ENCODE measurements around the gene ANTXR1.

ANTXR1 gene

DNA sequence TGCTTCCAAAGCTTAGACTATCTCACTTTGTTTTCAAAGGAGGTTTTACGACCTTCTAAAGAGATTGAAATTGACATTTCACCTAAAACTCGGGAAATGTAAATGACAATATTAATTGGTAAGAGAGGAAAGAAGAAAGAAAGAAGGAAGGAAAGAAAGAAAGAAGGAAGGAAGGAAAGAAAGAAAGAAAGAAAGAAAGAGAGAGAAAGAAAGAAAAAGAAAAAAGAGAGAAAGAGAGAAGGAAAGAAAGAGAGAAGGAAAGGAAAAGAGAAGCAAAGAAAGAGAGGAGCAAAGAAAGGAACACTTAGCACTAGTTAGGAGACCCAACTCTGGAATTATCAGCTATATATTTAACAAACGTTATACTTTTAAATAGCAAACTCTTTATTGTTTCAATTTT lies 34.9 kb upstream of the ANTXR1 start:
- Histone ChIP-seq H3K4me3 (ENCODE audit: low read length in 2 of 2) (no peak overlapping the region), H3K4me1 (ENCODE audit: control insufficient read depth, insufficient read depth, low read length) (no peaks in the 10 kb centered on the region), H3K36me3 (ENCODE audit: control insufficient read depth in 2 of 2, insufficient read depth in 2 of 2, low read length in 2 of 2) (no peaks in the 10 kb centered on the region), H3K9me3 (ENCODE audit: control insufficient read depth in 2 of 2, low read length in 2 of 2) (no peaks in the 10 kb centered on the region), H3K27me3 (ENCODE audit: control insufficient read depth in 1 of 2, insufficient read depth in 2 of 2, low read length in 2 of 2) (no peaks in the 10 kb centered on the region), H3K27ac (ENCODE audit: low read length) (no peak overlapping the region), H3K9ac (ENCODE audit: low read length in 2 of 2) (no peak overlapping the region)

DNA sequence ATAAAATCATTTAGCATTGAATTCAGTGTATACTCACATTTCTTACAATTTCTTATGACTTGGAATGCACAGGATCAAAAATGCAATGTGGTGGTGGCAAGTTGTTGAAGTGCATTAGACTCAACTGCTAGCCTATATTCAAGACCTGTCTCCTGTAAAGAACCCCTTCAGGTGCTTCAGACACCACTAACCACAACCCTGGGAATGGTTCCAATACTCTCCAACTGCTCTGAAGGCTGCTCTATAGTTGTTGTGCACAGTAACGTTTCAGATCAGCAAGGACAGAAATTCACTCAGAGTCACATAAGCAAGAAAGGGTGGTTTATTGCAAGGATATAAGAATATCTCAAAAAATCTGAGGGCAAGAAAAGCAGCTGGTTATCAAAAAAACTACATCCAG lies 32.0 kb upstream of the ANTXR1 start:
- Histone ChIP-seq H3K4me1 (ENCODE audit: control insufficient read depth, insufficient read depth, low read length) (no peaks in the 10 kb centered on the region), H3K36me3 (ENCODE audit: control insufficient read depth in 2 of 2, insufficient read depth in 2 of 2, low read length in 2 of 2) (no peaks in the 10 kb centered on the region), H3K9ac (ENCODE audit: low read length in 2 of 2) (no peak overlapping the region), H3K27me3 (ENCODE audit: control insufficient read depth in 1 of 2, insufficient read depth in 2 of 2, low read length in 2 of 2) (no peaks in the 10 kb centered on the region), H3K4me3 (ENCODE audit: low read length in 2 of 2) (no peak overlapping the region), H3K9me3 (ENCODE audit: control insufficient read depth in 2 of 2, low read length in 2 of 2) (no peaks in the 10 kb centered on the region), H3K27ac (ENCODE audit: low read length) (no peak overlapping the region)

DNA sequence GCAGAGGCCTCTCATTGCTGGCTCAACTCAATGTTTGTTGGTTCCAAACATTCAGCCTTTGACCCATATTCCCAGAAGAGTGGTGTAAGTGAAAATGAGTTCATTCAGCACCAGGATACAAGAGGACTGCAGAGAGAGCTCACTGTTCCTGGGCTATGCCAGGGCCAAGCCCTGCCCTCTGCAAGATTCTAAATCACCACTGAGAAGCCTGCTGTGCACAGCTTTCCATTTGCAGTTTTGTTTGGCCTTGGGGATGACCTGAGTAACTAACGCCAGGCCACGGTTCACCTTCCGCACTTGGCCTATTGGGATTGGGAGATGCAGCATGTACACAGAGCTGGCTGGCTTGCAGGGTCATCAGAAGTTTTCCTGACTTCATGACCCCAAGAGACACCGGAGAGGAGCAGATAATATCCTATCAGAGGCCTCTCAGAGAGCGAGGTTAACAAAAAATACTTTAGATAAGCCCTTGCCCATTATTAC lies 25.9 kb upstream of the ANTXR1 start:
- H3K4me1 ChIP-seq (ENCODE audit: control insufficient read depth, insufficient read depth, low read length): no peaks in the 10 kb centered on the region
- H3K9me3 ChIP-seq (ENCODE audit: control insufficient read depth in 2 of 2, low read length in 2 of 2): no peaks in the 10 kb centered on the region
- H3K36me3 ChIP-seq (ENCODE audit: control insufficient read depth in 2 of 2, insufficient read depth in 2 of 2, low read length in 2 of 2): no peaks in the 10 kb centered on the region
- no peak overlapping the region for H3K9ac ChIP-seq (ENCODE audit: low read length in 2 of 2)
- H3K4me3 ChIP-seq (ENCODE audit: low read length in 2 of 2): no peak overlapping the region
- no peak overlapping the region for H3K27ac ChIP-seq (ENCODE audit: low read length)
- H3K27me3 ChIP-seq (ENCODE audit: control insufficient read depth in 1 of 2, insufficient read depth in 2 of 2, low read length in 2 of 2): no peaks in the 10 kb centered on the region

GRCh38 chr2:68989035-68989434 lies 23.9 kb upstream of the ANTXR1 start:
- no peaks in the 10 kb centered on the region for H3K9me3 ChIP-seq (ENCODE audit: control insufficient read depth in 2 of 2, low read length in 2 of 2)
- no peak overlapping the region for H3K4me3 ChIP-seq (ENCODE audit: low read length in 2 of 2)
- no peak overlapping the region for H3K9ac ChIP-seq (ENCODE audit: low read length in 2 of 2)
- H3K27ac ChIP-seq (ENCODE audit: low read length): no peak overlapping the region
- H3K4me1 ChIP-seq (ENCODE audit: control insufficient read depth, insufficient read depth, low read length): no peaks in the 10 kb centered on the region
- H3K27me3 ChIP-seq (ENCODE audit: control insufficient read depth in 1 of 2, insufficient read depth in 2 of 2, low read length in 2 of 2): no peaks in the 10 kb centered on the region
- H3K36me3 ChIP-seq (ENCODE audit: control insufficient read depth in 2 of 2, insufficient read depth in 2 of 2, low read length in 2 of 2): no peaks in the 10 kb centered on the region

DNA sequence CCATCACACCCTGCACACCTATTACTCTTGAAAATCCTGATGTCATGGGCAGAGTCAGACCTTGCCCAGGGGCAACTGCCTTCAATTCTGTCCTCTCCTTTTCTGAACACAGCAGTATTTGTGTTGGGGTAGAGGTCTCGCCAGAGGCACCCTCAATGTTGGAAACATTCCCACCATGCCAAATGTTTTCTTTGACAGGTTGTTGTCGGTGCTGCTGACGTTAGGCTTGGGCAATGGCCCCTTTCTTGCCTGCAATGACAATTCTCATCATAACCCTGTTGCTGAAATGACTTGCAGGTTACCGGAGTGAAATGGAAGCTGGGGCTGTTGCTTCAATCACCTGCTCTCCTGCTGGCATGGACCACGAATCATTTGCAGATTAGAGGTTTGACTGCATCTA lies 20.6 kb upstream of the ANTXR1 start:
- H3K27ac ChIP-seq (ENCODE audit: low read length): no peak overlapping the region
- H3K4me3 ChIP-seq (ENCODE audit: low read length in 2 of 2): no peak overlapping the region
- H3K9me3 ChIP-seq (ENCODE audit: control insufficient read depth in 2 of 2, low read length in 2 of 2): no peaks in the 10 kb centered on the region
- no peaks in the 10 kb centered on the region for H3K4me1 ChIP-seq (ENCODE audit: control insufficient read depth, insufficient read depth, low read length)
- H3K36me3 ChIP-seq (ENCODE audit: control insufficient read depth in 2 of 2, insufficient read depth in 2 of 2, low read length in 2 of 2): no peaks in the 10 kb centered on the region
- no peaks in the 10 kb centered on the region for H3K27me3 ChIP-seq (ENCODE audit: control insufficient read depth in 1 of 2, insufficient read depth in 2 of 2, low read length in 2 of 2)
- H3K9ac ChIP-seq (ENCODE audit: low read length in 2 of 2): no peak overlapping the region

DNA sequence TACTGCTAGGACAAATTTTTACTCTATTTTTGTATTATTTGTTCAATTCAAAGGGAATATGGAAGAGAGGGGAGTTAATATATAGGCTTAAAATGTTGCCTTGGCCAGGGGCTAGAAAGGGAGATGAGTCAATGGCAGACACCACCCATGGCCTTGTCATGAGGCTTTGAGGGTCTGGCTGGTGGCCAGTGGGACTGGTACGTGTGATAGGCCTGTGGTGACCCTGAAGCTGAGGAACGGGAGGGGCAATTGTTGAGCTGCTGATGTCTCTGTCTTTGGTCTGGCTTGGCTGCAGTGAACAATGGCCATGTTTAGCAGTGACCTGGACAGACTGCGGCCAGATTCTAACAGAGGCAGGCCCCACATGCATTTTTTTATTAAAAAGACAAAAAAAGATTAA lies 20.0 kb upstream of the ANTXR1 start:
- Histone ChIP-seq H3K9ac (ENCODE audit: low read length in 2 of 2) (no peak overlapping the region), H3K27me3 (ENCODE audit: control insufficient read depth in 1 of 2, insufficient read depth in 2 of 2, low read length in 2 of 2) (no peaks in the 10 kb centered on the region), H3K9me3 (ENCODE audit: control insufficient read depth in 2 of 2, low read length in 2 of 2) (no peaks in the 10 kb centered on the region), H3K27ac (ENCODE audit: low read length) (no peak overlapping the region), H3K4me1 (ENCODE audit: control insufficient read depth, insufficient read depth, low read length) (no peaks in the 10 kb centered on the region), H3K36me3 (ENCODE audit: control insufficient read depth in 2 of 2, insufficient read depth in 2 of 2, low read length in 2 of 2) (no peaks in the 10 kb centered on the region), H3K4me3 (ENCODE audit: low read length in 2 of 2) (no peak overlapping the region)

GRCh38 chr2:68993660-68994059 lies 19.3 kb upstream of the ANTXR1 start:
- Histone ChIP-seq H3K9me3 (ENCODE audit: control insufficient read depth in 2 of 2, low read length in 2 of 2) (no peaks in the 10 kb centered on the region), H3K4me1 (ENCODE audit: control insufficient read depth, insufficient read depth, low read length) (no peaks in the 10 kb centered on the region), H3K9ac (ENCODE audit: low read length in 2 of 2) (no peak overlapping the region), H3K36me3 (ENCODE audit: control insufficient read depth in 2 of 2, insufficient read depth in 2 of 2, low read length in 2 of 2) (no peaks in the 10 kb centered on the region), H3K4me3 (ENCODE audit: low read length in 2 of 2) (no peak overlapping the region), H3K27me3 (ENCODE audit: control insufficient read depth in 1 of 2, insufficient read depth in 2 of 2, low read length in 2 of 2) (no peaks in the 10 kb centered on the region), H3K27ac (ENCODE audit: low read length) (no peak overlapping the region)

DNA sequence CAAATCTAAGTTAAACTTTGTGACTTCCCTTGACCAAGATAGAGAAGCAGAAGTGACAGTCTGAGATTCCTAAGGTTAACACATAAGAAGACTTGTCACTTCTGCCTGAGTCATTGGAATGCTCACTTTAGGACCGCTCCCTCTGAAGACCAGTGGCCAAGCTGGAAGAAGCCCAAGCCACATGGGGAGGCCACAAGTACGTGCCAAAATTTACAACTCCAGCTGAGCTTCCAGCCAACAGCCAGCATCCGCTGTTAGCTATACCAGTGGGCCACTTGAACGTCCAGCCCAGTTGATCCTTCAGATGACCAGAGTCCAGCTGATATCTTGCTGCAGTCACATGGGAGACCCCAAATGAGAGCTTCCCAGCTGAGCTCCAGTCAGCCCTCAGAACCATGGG lies 18.1 kb upstream of the ANTXR1 start:
- H3K9me3 ChIP-seq (ENCODE audit: control insufficient read depth in 2 of 2, low read length in 2 of 2): no peaks in the 10 kb centered on the region

DNA sequence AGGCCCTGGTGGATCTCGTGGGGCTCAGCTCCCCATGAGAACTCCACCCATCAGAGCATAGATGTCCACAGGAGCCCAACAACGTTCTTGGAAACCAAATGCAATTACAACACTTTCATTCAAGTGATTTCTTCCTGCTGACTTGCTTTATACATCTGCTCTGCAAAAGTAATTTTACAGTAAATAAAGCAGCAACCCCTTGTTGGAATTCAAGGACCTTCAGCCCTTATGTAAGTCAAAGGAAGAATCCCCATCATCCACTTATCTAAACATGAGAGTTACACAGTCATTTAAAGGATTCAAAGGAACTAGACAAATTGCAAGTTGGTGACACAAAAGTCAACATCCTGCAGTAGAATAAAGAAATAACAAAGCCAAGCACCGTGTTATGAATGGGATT lies 17.1 kb upstream of the ANTXR1 start:
- Histone ChIP-seq H3K27me3 (ENCODE audit: control insufficient read depth in 1 of 2, insufficient read depth in 2 of 2, low read length in 2 of 2) (no peaks in the 10 kb centered on the region), H3K4me1 (ENCODE audit: control insufficient read depth, insufficient read depth, low read length) (no peaks in the 10 kb centered on the region), H3K27ac (ENCODE audit: low read length) (no peak overlapping the region), H3K36me3 (ENCODE audit: control insufficient read depth in 2 of 2, insufficient read depth in 2 of 2, low read length in 2 of 2) (no peaks in the 10 kb centered on the region), H3K4me3 (ENCODE audit: low read length in 2 of 2) (no peak overlapping the region), H3K9me3 (ENCODE audit: control insufficient read depth in 2 of 2, low read length in 2 of 2) (no peaks in the 10 kb centered on the region), H3K9ac (ENCODE audit: low read length in 2 of 2) (no peak overlapping the region)

More for the DNA sequence above, 18.1 kb upstream of the ANTXR1 start:
- Histone ChIP-seq H3K27me3 (ENCODE audit: control insufficient read depth in 1 of 2, insufficient read depth in 2 of 2, low read length in 2 of 2) (no peaks in the 10 kb centered on the region), H3K9ac (ENCODE audit: low read length in 2 of 2) (no peak overlapping the region), H3K4me1 (ENCODE audit: control insufficient read depth, insufficient read depth, low read length) (no peaks in the 10 kb centered on the region), H3K27ac (ENCODE audit: low read length) (no peak overlapping the region), H3K4me3 (ENCODE audit: low read length in 2 of 2) (no peak overlapping the region), H3K36me3 (ENCODE audit: control insufficient read depth in 2 of 2, insufficient read depth in 2 of 2, low read length in 2 of 2) (no peaks in the 10 kb centered on the region)

GRCh38 chr2:68997401-68997800 lies 15.6 kb upstream of the ANTXR1 start:
- H3K27ac ChIP-seq (ENCODE audit: low read length): no peak overlapping the region
- no peak overlapping the region for H3K9ac ChIP-seq (ENCODE audit: low read length in 2 of 2)
- no peak overlapping the region for H3K4me3 ChIP-seq (ENCODE audit: low read length in 2 of 2)
- H3K27me3 ChIP-seq (ENCODE audit: control insufficient read depth in 1 of 2, insufficient read depth in 2 of 2, low read length in 2 of 2): no peaks in the 10 kb centered on the region
- no peaks in the 10 kb centered on the region for H3K36me3 ChIP-seq (ENCODE audit: control insufficient read depth in 2 of 2, insufficient read depth in 2 of 2, low read length in 2 of 2)
- no peaks in the 10 kb centered on the region for H3K9me3 ChIP-seq (ENCODE audit: control insufficient read depth in 2 of 2, low read length in 2 of 2)
- H3K4me1 ChIP-seq (ENCODE audit: control insufficient read depth, insufficient read depth, low read length): no peaks in the 10 kb centered on the region

- Histone ChIP-seq H3K9me3 (ENCODE audit: control insufficient read depth in 2 of 2, low read length in 2 of 2) (no peaks in the 10 kb centered on the region), H3K36me3 (ENCODE audit: control insufficient read depth in 2 of 2, insufficient read depth in 2 of 2, low read length in 2 of 2) (no peaks in the 10 kb centered on the region), H3K27ac (ENCODE audit: low read length) (no peak overlapping the region), H3K9ac (ENCODE audit: low read length in 2 of 2) (no peak overlapping the region), H3K4me1 (ENCODE audit: control insufficient read depth, insufficient read depth, low read length) (no peaks in the 10 kb centered on the region), H3K27me3 (ENCODE audit: control insufficient read depth in 1 of 2, insufficient read depth in 2 of 2, low read length in 2 of 2) (no peaks in the 10 kb centered on the region), H3K4me3 (ENCODE audit: low read length in 2 of 2) (no peak overlapping the region)
Measured at GRCh38 chr2:69001879-69002278, 11.1 kb upstream of the ANTXR1 start.

All from stomach smooth muscle (tissue), 2 donors.